Mesothelial cell of epicardium (in vitro differentiated cells): ENCODE results near the gene MBP. TPM values are rescaled to one million over a fixed set of nuclear protein-coding genes. Genes with fewer than 3 reads are reported as not detected.
A peak's percentile ranks its signal among the peaks of the same experiment; 100 is the strongest.

Source experiments
- DNase-seq, 2 experiments: peaks; one replicate each; pipeline ENCODE4 v3.0.0; 2021; ENCODE audit warnings: low spot score in 2 of 2; ENCODE audit not compliant: unreplicated experiment in 2 of 2
- H3K27ac Mint-ChIP-seq: 2 replicates; pipeline ENCODE4 v1.8.0; 2021; ENCODE audit warnings: mixed read lengths
- H3K27me3 Mint-ChIP-seq: 2 replicates; pipeline ENCODE4 v1.8.0; 2021; ENCODE audit warnings: low read depth, mixed read lengths
- H3K36me3 Mint-ChIP-seq: 2 replicates; pipeline ENCODE4 v1.8.0; 2021; ENCODE audit warnings: mixed read lengths
- H3K4me1 Mint-ChIP-seq: 2 replicates; pipeline ENCODE4 v1.8.0; 2021; ENCODE audit warnings: mixed read lengths
- H3K4me3 Mint-ChIP-seq: 2 replicates; pipeline ENCODE4 v1.8.0; 2021; ENCODE audit warnings: mild to moderate bottlenecking, moderate library complexity, mixed read lengths
- H3K9me3 Mint-ChIP-seq: 2 replicates; pipeline ENCODE4 v1.8.0; 2021; ENCODE audit warnings: mixed read lengths
- CTCF ChIP-seq: fragments of 200-600 bp; sonication (generic); IDR thresholded peaks from one replicate; pipeline ENCODE4 v1.5.0; 2021; ENCODE audit warnings: antibody characterized with exemption; ENCODE audit not compliant: unreplicated experiment
- total RNA-seq: library from RNA; stranded (reverse); gene quantifications from 3 replicates; pipeline ENCODE4 v1.2.1, GENCODE V29; 2021

MBP gene
- total RNA-seq, 1 donor from 2014 or later, result 20.8 TPM

- no peak for TF ChIP-seq CTCF
- peaks cover 7% of the 10 kb centered on the region for H3K4me1 Mint-ChIP-seq
- H3K27me3 Mint-ChIP-seq, result no peaks in the 10 kb centered on the region
- no peak for DNase-seq
- no peak overlapping the region for H3K4me3 Mint-ChIP-seq
- H3K9me3 Mint-ChIP-seq, result peaks cover 4% of the 10 kb centered on the region
- H3K27ac Mint-ChIP-seq, result peak overlapping the region; percentile 28
- peaks cover 1% of the 10 kb centered on the region for H3K36me3 Mint-ChIP-seq
Measured at GRCh38 chr18:77077941-77078689, 54.5 kb downstream of the MBP start.

GRCh38 chr18:77077401-77077800 is 55.2 kb downstream of the MBP start:
- DNase-seq, result no peak
- peaks cover 1% of the 10 kb centered on the region for H3K36me3 Mint-ChIP-seq
- H3K4me3 Mint-ChIP-seq, result no peak overlapping the region
- no peak for TF ChIP-seq CTCF
- no peak overlapping the region for H3K27ac Mint-ChIP-seq
- H3K27me3 Mint-ChIP-seq, result no peaks in the 10 kb centered on the region
- H3K4me1 Mint-ChIP-seq, result peaks cover 13% of the 10 kb centered on the region
- peaks cover 3% of the 10 kb centered on the region for H3K9me3 Mint-ChIP-seq

- no peak overlapping the region for H3K4me3 Mint-ChIP-seq
- no peak for DNase-seq
- no peak for TF ChIP-seq CTCF
- no peaks in the 10 kb centered on the region for H3K27me3 Mint-ChIP-seq
- peaks cover 26% of the 10 kb centered on the region for H3K4me1 Mint-ChIP-seq
- no peak overlapping the region for H3K27ac Mint-ChIP-seq
- H3K9me3 Mint-ChIP-seq, result no peaks in the 10 kb centered on the region
- H3K36me3 Mint-ChIP-seq, result peaks cover 1% of the 10 kb centered on the region
Measured at GRCh38 chr18:77076111-77076510, 56.5 kb downstream of the MBP start.

- peaks cover 1% of the 10 kb centered on the region for H3K36me3 Mint-ChIP-seq
- peak overlapping the region; percentile 4 for H3K27ac Mint-ChIP-seq
- peaks cover 28% of the 10 kb centered on the region for H3K4me1 Mint-ChIP-seq
- no peaks in the 10 kb centered on the region for H3K9me3 Mint-ChIP-seq
- no peak for DNase-seq
- no peaks in the 10 kb centered on the region for H3K27me3 Mint-ChIP-seq
- no peak overlapping the region for H3K4me3 Mint-ChIP-seq
- TF ChIP-seq CTCF, result no peak
Measured at GRCh38 chr18:77074431-77074830, 58.2 kb downstream of the MBP start.

- no peaks in the 10 kb centered on the region for H3K27me3 Mint-ChIP-seq
- peaks cover 1% of the 10 kb centered on the region for H3K36me3 Mint-ChIP-seq
- no peak for TF ChIP-seq CTCF
- DNase-seq, result no peak
- H3K4me3 Mint-ChIP-seq, result no peak overlapping the region
- no peak overlapping the region for H3K27ac Mint-ChIP-seq
- H3K4me1 Mint-ChIP-seq, result peaks cover 35% of the 10 kb centered on the region
- H3K9me3 Mint-ChIP-seq, result no peaks in the 10 kb centered on the region
Measured at GRCh38 chr18:77073336-77074093, 59.1 kb downstream of the MBP start.
